Right lobe of liver (tissue), 6 donors: ENCODE measurements around the gene DSEL. TPM values are rescaled to one million over a fixed set of nuclear protein-coding genes. Genes with fewer than 3 reads are reported as not detected.

ENCODE experiments used
- ATAC-seq, 4 donors: fragments of 200-7000 bp; cut with Tn5 transposase; one replicate each; pipeline ENCODE4 v1.9.1; 2020; ENCODE audit warnings: mild to moderate bottlenecking in 4 of 4, moderate library complexity in 4 of 4
- DNase-seq, 3 donors: peaks; one replicate each; pipeline ENCODE4 v3.0.0-alpha.2; 2020
- H3K27ac ChIP-seq, 3 donors: fragments of 200-600 bp; one replicate each; pipeline ENCODE4 v1.8.0; 2022
- H3K27me3 ChIP-seq, 2 donors: fragments of 200-600 bp; one replicate each; pipeline ENCODE4 v1.8.0; 2022
- H3K36me3 ChIP-seq, 4 donors: fragments of 200-600 bp; sonication (generic) in 1 of 4; one replicate each; pipeline versions ENCODE4 v1.5.1 to v1.8.0; 2017 to 2022; ENCODE audit warnings: control low read depth in 1 of 4
- H3K4me1 ChIP-seq, 4 donors: fragments of 200-600 bp; sonication (generic) in 1 of 4; one replicate each; pipeline versions ENCODE4 v1.5.1 to v1.8.0; 2017 to 2022; ENCODE audit warnings: control low read depth in 1 of 4
- H3K4me3 ChIP-seq, 3 donors: fragments of 200-600 bp; one replicate each; pipeline ENCODE4 v1.8.0; 2022
- H3K9me3 ChIP-seq, 4 donors: fragments of 200-600 bp; sonication (generic) in 1 of 4; one replicate each; pipeline versions ENCODE4 v1.5.1 to v1.8.0; 2017 to 2022; ENCODE audit warnings: control low read depth in 1 of 4
- POLR2A ChIP-seq: fragments of 450-650 bp; IDR thresholded peaks from one replicate; pipeline ENCODE4 v1.6.1; 2017; ENCODE audit warnings: antibody characterized with exemption, mild to moderate bottlenecking
- WGBS: methylation state at CpG from one replicate; pipeline ENCODE4 v1.1.6; 2018; ENCODE audit warnings: low coverage, low lambda C conversion rate; ENCODE audit not compliant: insufficient coverage; ENCODE audit errors: missing lambda C conversion rate; 5-methylcytosine and 5-hydroxymethylcytosine counted together
- intact Hi-C, 2 donors: fragments of 100-400 bp; cut with DNase I; formaldehyde crosslinking; loops; one replicate each; pipeline versions ENCODE4 v1.11.2 to v1.14.1; 2022
- total RNA-seq, 6 experiments: library from RNA; depleted of rRNA in 2 of 6; stranded (reverse); fragments of >200 nt in 2 of 6; fragmentation: NEBNext Ultra II Directional in 3 of 6; extraction: Animal tissue kit (Norgen Biotek cat#: 25700) in 3 of 6; gene quantifications; one replicate each; pipeline versions ENCODE4 v1.1.0 to v1.2.4, GENCODE V29; 2016 to 2023
- TF ChIP-seq, protein P1 (sequence below), 4 donors: fragments of 200-600 bp in 3 of 4; fragments of 450-650 bp in 1 of 4; IDR thresholded peaks; one replicate each; pipeline versions ENCODE4 v1.5.1 to v1.8.0; 2016 to 2022; ENCODE audit warnings: antibody characterized with exemption in 4 of 4, mild to moderate bottlenecking in 2 of 4
- donor health status: DM: no; HTN: yes; CAD: no.
- donor health status: DM: no; HTN: no; CAD: no.
- donor health status: DM: no; HTN: no; CAD: no.
- donor health status: DM: no; HTN: yes; CAD: no.
- donor health status: DM: no; HTN: yes; CAD: no.

Gene DSEL
- total RNA-seq, 6 experiments from 2014 or later = 2.1 to 6.2 (median 4.3) TPM

- Histone ChIP-seq H3K9me3 (no peaks in the 10 kb centered on the region), H3K4me3 (no peak overlapping the region), H3K36me3 (no peaks in the 10 kb centered on the region), H3K27ac (no peak overlapping the region), H3K27me3 (no peaks in the 10 kb centered on the region), H3K4me1 (no peaks in the 10 kb centered on the region)
- intact Hi-C loops = no loop called here
- no peak for TF ChIP-seq POLR2A
- TF ChIP-seq, protein P1, sequence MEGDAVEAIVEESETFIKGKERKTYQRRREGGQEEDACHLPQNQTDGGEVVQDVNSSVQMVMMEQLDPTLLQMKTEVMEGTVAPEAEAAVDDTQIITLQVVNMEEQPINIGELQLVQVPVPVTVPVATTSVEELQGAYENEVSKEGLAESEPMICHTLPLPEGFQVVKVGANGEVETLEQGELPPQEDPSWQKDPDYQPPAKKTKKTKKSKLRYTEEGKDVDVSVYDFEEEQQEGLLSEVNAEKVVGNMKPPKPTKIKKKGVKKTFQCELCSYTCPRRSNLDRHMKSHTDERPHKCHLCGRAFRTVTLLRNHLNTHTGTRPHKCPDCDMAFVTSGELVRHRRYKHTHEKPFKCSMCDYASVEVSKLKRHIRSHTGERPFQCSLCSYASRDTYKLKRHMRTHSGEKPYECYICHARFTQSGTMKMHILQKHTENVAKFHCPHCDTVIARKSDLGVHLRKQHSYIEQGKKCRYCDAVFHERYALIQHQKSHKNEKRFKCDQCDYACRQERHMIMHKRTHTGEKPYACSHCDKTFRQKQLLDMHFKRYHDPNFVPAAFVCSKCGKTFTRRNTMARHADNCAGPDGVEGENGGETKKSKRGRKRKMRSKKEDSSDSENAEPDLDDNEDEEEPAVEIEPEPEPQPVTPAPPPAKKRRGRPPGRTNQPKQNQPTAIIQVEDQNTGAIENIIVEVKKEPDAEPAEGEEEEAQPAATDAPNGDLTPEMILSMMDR (IDR thresholded peaks at IDR 0.05) = peak in 2 of 4 donors; percentile 18 to 24
- WGBS = 50% methylated on average over 2 of the region's 2 CpGs
- DNase-seq (no peak), ATAC-seq (peak in 1 of 4 donors; percentile 29)
Observed at GRCh38 chr18:67463829-67464228, 52.7 kb downstream of the DSEL start.

- no peak for TF ChIP-seq POLR2A
- TF ChIP-seq, protein P1 (IDR thresholded peaks at IDR 0.05) = no peak
- no peaks in the 10 kb centered on the region for H3K4me1 ChIP-seq
- no peaks in the 10 kb centered on the region for H3K9me3 ChIP-seq
- intact Hi-C loops = no loop called here
- no peak overlapping the region for H3K27ac ChIP-seq
- H3K27me3 ChIP-seq = no peaks in the 10 kb centered on the region
- 50% methylated on average over 3 of the region's 3 CpGs for WGBS
- H3K4me3 ChIP-seq = no peak overlapping the region
- no peaks in the 10 kb centered on the region for H3K36me3 ChIP-seq
- DNase-seq (no peak), ATAC-seq (no peak)
Observed at GRCh38 chr18:67456711-67457110, 59.8 kb downstream of the DSEL start.
